Astrocyte of the cerebellum (primary cell): Measurements from ENCODE around the gene RAD51.

ENCODE experiments used
- DNase-seq: peaks from one replicate; pipeline ENCODE4 v3.0.0-alpha.2; 2011; ENCODE audit warnings: low read depth
- H3K4me3 ChIP-seq: 2 replicates; pipeline ENCODE4 v1.5.1; 2011; ENCODE audit warnings: mild to moderate bottlenecking, low read depth, low read length, moderate library complexity
- CTCF ChIP-seq: IDR thresholded peaks from 2 replicates; pipeline ENCODE4 v1.5.1; 2012; ENCODE audit warnings: low read length, low read depth, moderate library complexity, mild to moderate bottlenecking; ENCODE audit errors: missing control alignments
- in situ Hi-C: cut with HindIII; loops from 2 replicates; pipeline ENCODE4 v1.10.0; 2017; ENCODE audit warnings: low sequenced_read_pairs

RAD51 gene

GRCh38 chr15:40770147-40770721 is 75.3 kb downstream of the RAD51 start:
- no peak for DNase-seq
- in situ Hi-C loops: no loop called here
- no peak for TF ChIP-seq CTCF
- no peak overlapping the region for H3K4me3 ChIP-seq

GRCh38 chr15:40771242-40771641 is 76.3 kb downstream of the RAD51 start:
- no peak for TF ChIP-seq CTCF
- H3K4me3 ChIP-seq: no peak overlapping the region
- no peak for DNase-seq
- in situ Hi-C loops: no loop called here

GRCh38 chr15:40772014-40772413 is 77.0 kb downstream of the RAD51 start:
- in situ Hi-C loops: no loop called here
- no peak for DNase-seq
- TF ChIP-seq CTCF: no peak
- no peak overlapping the region for H3K4me3 ChIP-seq

- DNase-seq: no peak
- H3K4me3 ChIP-seq: no peak overlapping the region
- in situ Hi-C loops: no loop called here
- no peak for TF ChIP-seq CTCF
These were observed 78.5 kb downstream of the RAD51 start for GRCh38 chr15:40773496-40773895.

- TF ChIP-seq CTCF: no peak
- DNase-seq: no peak
- H3K4me3 ChIP-seq: no peak overlapping the region
- in situ Hi-C loops: no loop called here
These were observed 78.9 kb downstream of the RAD51 start for GRCh38 chr15:40773902-40774301.

GRCh38 chr15:40775007-40775406 is 80.0 kb downstream of the RAD51 start:
- no peak overlapping the region for H3K4me3 ChIP-seq
- in situ Hi-C loops: no loop called here
- no peak for DNase-seq
- no peak for TF ChIP-seq CTCF
